GM23338 (cell line): ENCODE results near the gene LTV1. TPM values are rescaled to one million over a fixed set of nuclear protein-coding genes. Genes with fewer than 3 reads are reported as not detected.

Source experiments
- ATAC-seq: fragments of 200-7000 bp; cut with Tn5 transposase; 3 replicates; pipeline ENCODE4 v1.9.1; 2020
- DNase-seq: peaks from one replicate; pipeline ENCODE4 v3.0.0-alpha.2; 2015; ENCODE audit warnings: low spot score
- H2AFZ ChIP-seq: fragments of 200-600 bp; sonication (generic); 2 replicates; pipeline ENCODE4 v1.8.0; 2016; ENCODE audit warnings: antibody characterized with exemption, mild to moderate bottlenecking, moderate library complexity
- H3F3A ChIP-seq: fragments of 200-600 bp; sonication (generic); replicated peaks from 2 replicates; pipeline ENCODE4 v1.8.0; 2017; ENCODE audit warnings: antibody characterized with exemption, mixed run types, low read depth
- H3K27ac ChIP-seq: fragments of 200-600 bp; sonication (generic); 2 replicates; pipeline ENCODE4 v1.6.1; 2016; ENCODE audit warnings: low read depth
- H3K27me3 ChIP-seq: fragments of 200-600 bp; sonication (generic); 2 replicates; pipeline ENCODE4 v1.8.0; 2016; ENCODE audit warnings: mild to moderate bottlenecking, mixed run types, moderate library complexity; ENCODE audit not compliant: insufficient read depth
- H3K36me3 ChIP-seq: fragments of 200-600 bp; sonication (generic); 2 replicates; pipeline ENCODE4 v1.8.0; 2016; ENCODE audit warnings: mild to moderate bottlenecking; ENCODE audit not compliant: insufficient read depth
- H3K4me1 ChIP-seq: fragments of 200-600 bp; sonication (generic); 2 replicates; pipeline ENCODE4 v1.8.0; 2016; ENCODE audit warnings: mild to moderate bottlenecking, moderate library complexity; ENCODE audit not compliant: insufficient read depth
- H3K4me2 ChIP-seq: fragments of 200-600 bp; sonication (generic); 2 replicates; pipeline ENCODE4 v1.7.1; 2017; ENCODE audit warnings: mixed run types
- H3K4me3 ChIP-seq: fragments of 200-600 bp; sonication (generic); 2 replicates; pipeline ENCODE4 v1.6.1; 2016; ENCODE audit warnings: mixed run types
- H3K79me2 ChIP-seq: fragments of 200-600 bp; sonication (generic); replicated peaks from 2 replicates; pipeline ENCODE4 v1.8.0; 2017; ENCODE audit warnings: mild to moderate bottlenecking; ENCODE audit not compliant: insufficient read depth
- H3K9me2 ChIP-seq: fragments of 200-600 bp; sonication (generic); 2 replicates; pipeline ENCODE4 v1.8.0; 2017; ENCODE audit not compliant: insufficient read depth
- H4K20me1 ChIP-seq: fragments of 200-600 bp; sonication (generic); replicated peaks from 2 replicates; pipeline ENCODE4 v1.8.0; 2017; ENCODE audit warnings: mild to moderate bottlenecking; ENCODE audit not compliant: insufficient read depth
- H3K27ac Mint-ChIP-seq: 2 replicates; pipeline ENCODE4 v1.8.0; 2020; ENCODE audit warnings: inconsistent platforms, mild to moderate bottlenecking, moderate library complexity, mixed read lengths
- H3K27me3 Mint-ChIP-seq: 3 replicates; pipeline ENCODE4 v1.8.0; 2022; ENCODE audit warnings: low read depth, mild to moderate bottlenecking, moderate library complexity, mixed read lengths, inconsistent platforms; ENCODE audit not compliant: insufficient read depth, poor library complexity
- H3K36me3 Mint-ChIP-seq: 3 replicates; pipeline ENCODE4 v1.8.0; 2021; ENCODE audit warnings: low read depth, mild to moderate bottlenecking, inconsistent platforms, moderate library complexity, mixed read lengths
- H3K4me1 Mint-ChIP-seq: 3 replicates; pipeline ENCODE4 v1.8.0; 2020; ENCODE audit warnings: mild to moderate bottlenecking, inconsistent platforms, mixed read lengths
- H3K4me3 Mint-ChIP-seq: 3 replicates; pipeline ENCODE4 v1.8.0; 2021; ENCODE audit warnings: moderate library complexity, mild to moderate bottlenecking, inconsistent platforms, mixed read lengths
- H3K9me3 Mint-ChIP-seq: 3 replicates; pipeline ENCODE4 v1.8.0; 2020; ENCODE audit warnings: moderate library complexity, mild to moderate bottlenecking, inconsistent platforms, mixed read lengths
- CREB1 ChIP-seq: fragments of 250-450 bp; sonication (Bioruptor Pico); IDR thresholded peaks from 2 replicates; pipeline ENCODE4 v1.5.0; 2020; ENCODE audit warnings: low read depth, mild to moderate bottlenecking, moderate library complexity
- ETS1 ChIP-seq: IDR thresholded peaks from 2 replicates; pipeline ENCODE4 v1.6.1; 2016; ENCODE audit warnings: antibody characterized with exemption
- EZH2phosphoT487 ChIP-seq: fragments of 200-600 bp; sonication (generic); IDR thresholded peaks from one replicate; pipeline ENCODE4 v1.8.1; 2018; ENCODE audit warnings: antibody characterized with exemption; ENCODE audit not compliant: unreplicated experiment
- POLR2AphosphoS5 ChIP-seq: IDR thresholded peaks from 2 replicates; pipeline ENCODE4 v1.6.1; 2016; ENCODE audit warnings: antibody characterized with exemption, low read depth
- REST ChIP-seq: IDR thresholded peaks from one replicate; pipeline ENCODE4 v1.6.1; 2018; ENCODE audit warnings: antibody characterized with exemption; ENCODE audit not compliant: unreplicated experiment
- STAT1 ChIP-seq: IDR thresholded peaks from one replicate; pipeline ENCODE4 v1.6.1; 2016; ENCODE audit warnings: antibody characterized with exemption; ENCODE audit not compliant: unreplicated experiment
- ZNF114 ChIP-seq: fragments of 250-450 bp; sonication (Bioruptor Pico); IDR thresholded peaks from 2 replicates; pipeline ENCODE4 v1.5.0; 2020; ENCODE audit warnings: mild to moderate bottlenecking, moderate library complexity
- ZNF331 ChIP-seq: fragments of 250-450 bp; sonication (Bioruptor Pico); IDR thresholded peaks from 2 replicates; pipeline ENCODE4 v1.5.0; 2020; ENCODE audit warnings: low read depth, mild to moderate bottlenecking, moderate library complexity
- polyA plus RNA-seq: library from polyadenylated mRNA; unstranded; fragments of >200 nt; fragmentation: Nextera tagmentation; extraction: Ambion mirVana; gene quantifications from 2 replicates; pipeline ENCODE4 v1.2.1, GENCODE V29; 2016
- total RNA-seq: library from RNA; depleted of rRNA; stranded (reverse); fragments of >200 nt; shearing (Covaris generic); gene quantifications from 2 replicates; pipeline ENCODE4 v1.2.3, GENCODE V29; 2014

LTV1 gene
- total and polyA plus RNA-seq, 2 experiments from 2014 or later = 36.5 to 72.4 TPM

- no peak overlapping the region for H3K4me3 ChIP-seq
- no peaks in the 10 kb centered on the region for H4K20me1 ChIP-seq
- Mint-ChIP-seq H3K9me3 (no peaks in the 10 kb centered on the region), H3K4me1 (peaks cover 22% of the 10 kb centered on the region), H3K36me3 (peaks cover 34% of the 10 kb centered on the region), H3K4me3 (no peak overlapping the region), H3K27me3 (peaks cover 4% of the 10 kb centered on the region), H3K27ac (no peak overlapping the region)
- DNase-seq (no peak), ATAC-seq (no peak)
- H3K4me1 ChIP-seq = peaks cover 18% of the 10 kb centered on the region
- H3K4me2 ChIP-seq = no peak overlapping the region
- TF ChIP-seq ZNF331 (CRISPR knock-in tag) (no peak), CREB1 (CRISPR knock-in tag) (no peak), ZNF114 (CRISPR knock-in tag) (no peak), ETS1 (no peak), STAT1 (no peak)
- no peaks in the 10 kb centered on the region for H3K27me3 ChIP-seq
- no peaks in the 10 kb centered on the region; the same call in 1 of the 2 replicates for H3F3A ChIP-seq
- H3K79me2 ChIP-seq = no peaks in the 10 kb centered on the region
- peaks cover 7% of the 10 kb centered on the region for H3K9me2 ChIP-seq
- H3K36me3 ChIP-seq = peaks cover 3% of the 10 kb centered on the region; the same call in 1 of the 2 replicates
- H3K27ac ChIP-seq = no peak overlapping the region
- H2AFZ ChIP-seq = no peak overlapping the region
Measured at GRCh38 chr6:143806282-143807102, 36.6 kb upstream of the LTV1 start.

- Mint-ChIP-seq H3K9me3 (no peaks in the 10 kb centered on the region), H3K36me3 (peaks cover 26% of the 10 kb centered on the region), H3K27ac (no peak overlapping the region), H3K4me1 (peaks cover 22% of the 10 kb centered on the region), H3K4me3 (no peak overlapping the region), H3K27me3 (peaks cover 4% of the 10 kb centered on the region)
- 0 out of 2 replicates have a peak, but pooled peaks cover 3% of the 10 kb centered on the region for H3K36me3 ChIP-seq
- no peak overlapping the region for H3K4me3 ChIP-seq
- H2AFZ ChIP-seq = no peak overlapping the region
- H3K27ac ChIP-seq = no peak overlapping the region
- H3K79me2 ChIP-seq = no peaks in the 10 kb centered on the region
- no peaks in the 10 kb centered on the region; the same call in 1 of the 2 replicates for H3F3A ChIP-seq
- DNase-seq (no peak), ATAC-seq (no peak)
- TF ChIP-seq REST (no peak), CREB1 (CRISPR knock-in tag) (no peak), ETS1 (no peak), ZNF114 (CRISPR knock-in tag) (no peak), EZH2phosphoT487 (no peak), STAT1 (no peak), ZNF331 (CRISPR knock-in tag) (no peak), POLR2AphosphoS5 (no peak)
- no peaks in the 10 kb centered on the region for H4K20me1 ChIP-seq
- H3K4me2 ChIP-seq = no peak overlapping the region
- peaks cover 4% of the 10 kb centered on the region; the same call in 1 of the 2 replicates for H3K9me2 ChIP-seq
- peaks cover 18% of the 10 kb centered on the region for H3K4me1 ChIP-seq
- H3K27me3 ChIP-seq = no peaks in the 10 kb centered on the region
Measured at GRCh38 chr6:143807103-143807772, 35.9 kb upstream of the LTV1 start.
